ENCODE results near the gene DAGLA.

DNA sequence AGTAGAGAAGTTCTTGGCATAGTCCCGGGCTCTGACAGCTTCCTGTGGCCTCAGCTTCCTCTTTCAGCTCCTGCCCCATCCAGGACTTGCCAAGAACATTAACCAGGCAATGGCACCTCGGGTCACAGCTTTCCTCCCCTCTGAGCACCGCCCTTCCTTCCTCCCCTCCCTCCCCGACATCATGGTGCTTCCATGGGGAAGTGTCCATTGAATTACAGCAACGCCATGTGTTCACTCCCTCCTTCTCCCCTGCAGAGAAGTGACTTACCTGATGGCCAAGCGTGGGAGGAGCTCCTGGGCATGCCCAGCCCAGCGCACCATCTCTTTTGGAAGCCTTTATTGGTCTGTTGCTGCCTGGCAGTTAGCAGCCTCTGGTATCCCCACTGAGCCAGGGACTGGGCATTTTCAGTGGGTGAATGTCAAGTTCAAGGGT lies 25.8 kb upstream of the DAGLA start:
- no peak for TF ChIP-seq ZNF274 (IDR thresholded peaks at IDR 0.05; ENCODE audit: low read depth, low read length)
- no peak for TF ChIP-seq YY1 (IDR thresholded peaks at IDR 0.05; ENCODE audit: insufficient read depth, insufficient read length)
- TF ChIP-seq SUZ12 (IDR thresholded peaks at IDR 0.05; ENCODE audit: extremely low read depth, insufficient read depth, insufficient read length) = no peak

Data from NT2/D1 (cell line).